GM19438 (cell line): ENCODE measurements around the gene ARL16.

ENCODE experiments used
- ATAC-seq: cut with Tn5 transposase; IDR thresholded peaks from one replicate; pipeline ENCODE4 v1.9.1; 2021; ENCODE audit warnings: low read depth; ENCODE audit not compliant: unreplicated experiment

Gene ARL16

GRCh38 chr17:81648013-81648706, 35.4 kb downstream of the ARL16 start:
- no peak for ATAC-seq

GRCh38 chr17:81647640-81648012, 36.0 kb downstream of the ARL16 start:
- ATAC-seq, result no peak

GRCh38 chr17:81646869-81647600, 36.6 kb downstream of the ARL16 start:
- ATAC-seq, result no peak

GRCh38 chr17:81644976-81645952, 38.3 kb downstream of the ARL16 start:
- ATAC-seq, result no peak

GRCh38 chr17:81644496-81644895, 39.1 kb downstream of the ARL16 start:
- no peak for ATAC-seq

GRCh38 chr17:81641825-81642489, 41.6 kb downstream of the ARL16 start:
- no peak for ATAC-seq

GRCh38 chr17:81640011-81640410, 43.6 kb downstream of the ARL16 start:
- ATAC-seq, result no peak

- ATAC-seq, result no peak
These were observed 44.9 kb downstream of the ARL16 start for GRCh38 chr17:81638683-81639082.

- peak; percentile 82 for ATAC-seq
These were observed 46.9 kb downstream of the ARL16 start, which contains the start of the genes NPLOC4 and TSPAN10 for GRCh38 chr17:81636505-81637288. NPLOC4 (minus strand) TSS chr17:81637112; CDS start chr17:81636930, 182 bp downstream. TSPAN10 (plus strand) TSS chr17:81637196; CDS start chr17:81642413, 5,217 bp downstream.

- ATAC-seq, result no peak
These were observed 47.6 kb downstream of the ARL16 start for GRCh38 chr17:81635973-81636504.

- ATAC-seq, result no peak
These were observed 48.2 kb downstream of the ARL16 start for GRCh38 chr17:81635431-81635830.

- ATAC-seq, result no peak
These were observed 52.1 kb downstream of the ARL16 start for GRCh38 chr17:81631482-81631881.
